BLaER1 (cell line): ENCODE results near the gene LMLN.
"Not testable (repeated sequence)": the region's sequence is repeated elsewhere in the genome, so short reads cannot be mapped to it uniquely, and the experiment has no call there.

Experiments used
- H3K27ac ChIP-seq: shearing (Covaris generic); formaldehyde crosslinking; 2 replicates; pipeline ENCODE4 v1.8.1; 2022
- H3K27me3 ChIP-seq: shearing (Covaris generic); formaldehyde crosslinking; 2 replicates; pipeline ENCODE4 v1.8.1; 2022
- H3K36me3 ChIP-seq: shearing (Covaris generic); formaldehyde crosslinking; 2 replicates; pipeline ENCODE4 v1.8.1; 2022
- H3K4me1 ChIP-seq: shearing (Covaris generic); formaldehyde crosslinking; 2 replicates; pipeline ENCODE4 v1.8.1; 2022
- H3K4me2 ChIP-seq: shearing (Covaris generic); formaldehyde crosslinking; 2 replicates; pipeline ENCODE4 v1.8.1; 2022
- H3K4me3 ChIP-seq: shearing (Covaris generic); formaldehyde crosslinking; 2 replicates; pipeline ENCODE4 v1.8.1; 2022
- H3K9ac ChIP-seq: shearing (Covaris generic); formaldehyde crosslinking; 2 replicates; pipeline ENCODE4 v1.8.1; 2022
- H3K9me3 ChIP-seq: shearing (Covaris generic); formaldehyde crosslinking; 2 replicates; pipeline ENCODE4 v1.8.1; 2022
- H4K20me1 ChIP-seq: shearing (Covaris generic); formaldehyde crosslinking; 2 replicates; pipeline ENCODE4 v1.8.1; 2022
- Cebpa-rat ChIP-seq: shearing (Covaris generic); IDR thresholded peaks from 2 replicates; pipeline ENCODE4 v1.8.1; 2022

Gene LMLN

GRCh38 chr3:197956626-197956988 lies 3.4 kb upstream of the LMLN start:
- Histone ChIP-seq H3K36me3 (peaks cover 61% of the 10 kb centered on the region), H4K20me1 (peaks cover 60% of the 10 kb centered on the region), H3K4me2 (no peak overlapping the region), H3K27ac (no peak overlapping the region), H3K27me3 (no peaks in the 10 kb centered on the region), H3K9me3 (no peaks in the 10 kb centered on the region), H3K4me3 (no peak overlapping the region), H3K4me1 (peaks cover 61% of the 10 kb centered on the region), H3K9ac (no peak overlapping the region)
- no peak for TF ChIP-seq Cebpa-rat

GRCh38 chr3:197957790-197958133 lies 2.3 kb upstream of the LMLN start:
- H3K36me3 ChIP-seq: peaks cover 49% of the 10 kb centered on the region
- no peaks in the 10 kb centered on the region for H3K27me3 ChIP-seq
- no peak overlapping the region for H3K27ac ChIP-seq
- TF ChIP-seq Cebpa-rat: no peak
- no peak overlapping the region for H3K9ac ChIP-seq
- no peak overlapping the region for H3K4me2 ChIP-seq
- H3K4me1 ChIP-seq: peaks cover 51% of the 10 kb centered on the region
- H4K20me1 ChIP-seq: peaks cover 49% of the 10 kb centered on the region
- H3K4me3 ChIP-seq: no peak overlapping the region
- no peaks in the 10 kb centered on the region for H3K9me3 ChIP-seq

- H3K9me3 ChIP-seq: no peaks in the 10 kb centered on the region
- H4K20me1 ChIP-seq: peaks cover 43% of the 10 kb centered on the region
- peaks cover 46% of the 10 kb centered on the region for H3K4me1 ChIP-seq
- H3K4me3 ChIP-seq: no peak overlapping the region
- TF ChIP-seq Cebpa-rat: no peak
- H3K9ac ChIP-seq: no peak overlapping the region
- no peaks in the 10 kb centered on the region for H3K27me3 ChIP-seq
- H3K36me3 ChIP-seq: peaks cover 43% of the 10 kb centered on the region
- no peak overlapping the region for H3K27ac ChIP-seq
- H3K4me2 ChIP-seq: no peak overlapping the region
These were observed 1.7 kb upstream of the LMLN start for GRCh38 chr3:197958346-197958745.

GRCh38 chr3:197958848-197959247 lies 1.2 kb upstream of the LMLN start:
- peak overlapping the region; percentile 95; the same call in 1 of the 2 replicates for H3K4me2 ChIP-seq
- H3K27me3 ChIP-seq, H3K9me3 ChIP-seq, H3K27ac ChIP-seq, H3K4me3 ChIP-seq, H3K9ac ChIP-seq: not testable (repeated sequence)
- H3K36me3 ChIP-seq: peaks cover 38% of the 10 kb centered on the region
- H3K4me1 ChIP-seq: peaks cover 41% of the 10 kb centered on the region
- peaks cover 38% of the 10 kb centered on the region for H4K20me1 ChIP-seq

GRCh38 chr3:197959500-197959890 lies 522 bp upstream of the LMLN start:
- no peak for TF ChIP-seq Cebpa-rat
- Histone ChIP-seq H3K9ac (peak overlapping the region; percentile 21; the same call in 1 of the 2 replicates), H3K36me3 (peaks cover 32% of the 10 kb centered on the region), H3K27me3 (no peaks in the 10 kb centered on the region), H3K4me1 (peaks cover 38% of the 10 kb centered on the region), H3K4me2 (peak overlapping the region; percentile 95), H3K27ac (no peak overlapping the region), H3K9me3 (no peaks in the 10 kb centered on the region), H4K20me1 (peaks cover 31% of the 10 kb centered on the region), H3K4me3 (peak overlapping the region; percentile 80)

GRCh38 chr3:197960694-197961581 lies 921 bp downstream of the LMLN start:
- Histone ChIP-seq H3K27ac (peak overlapping the region; percentile 39), H3K36me3 (peaks cover 18% of the 10 kb centered on the region), H3K9me3 (peaks cover 6% of the 10 kb centered on the region; the same call in 1 of the 2 replicates), H3K4me3 (peak overlapping the region; percentile 80), H3K27me3 (no peaks in the 10 kb centered on the region), H3K4me1 (peaks cover 38% of the 10 kb centered on the region), H4K20me1 (peaks cover 17% of the 10 kb centered on the region), H3K9ac (peak overlapping the region; percentile 74), H3K4me2 (peak overlapping the region; percentile 95)
- TF ChIP-seq Cebpa-rat: no peak

GRCh38 chr3:197961582-197961945 lies 1.5 kb downstream of the LMLN start:
- Histone ChIP-seq H3K9ac (no peak overlapping the region), H3K9me3 (peaks cover 12% of the 10 kb centered on the region), H4K20me1 (peaks cover 11% of the 10 kb centered on the region), H3K4me1 (peaks cover 38% of the 10 kb centered on the region), H3K27ac (no peak overlapping the region), H3K4me2 (peak overlapping the region; percentile 95), H3K36me3 (peaks cover 11% of the 10 kb centered on the region), H3K27me3 (no peaks in the 10 kb centered on the region), H3K4me3 (no peak overlapping the region)
- no peak for TF ChIP-seq Cebpa-rat

GRCh38 chr3:197963019-197963637 lies 3.1 kb downstream of the LMLN start:
- H4K20me1 ChIP-seq: no peaks in the 10 kb centered on the region
- no peak overlapping the region for H3K27ac ChIP-seq
- no peak overlapping the region for H3K9ac ChIP-seq
- H3K4me3 ChIP-seq: no peak overlapping the region
- no peaks in the 10 kb centered on the region for H3K36me3 ChIP-seq
- peaks cover 31% of the 10 kb centered on the region for H3K4me1 ChIP-seq
- peaks cover 28% of the 10 kb centered on the region for H3K9me3 ChIP-seq
- H3K27me3 ChIP-seq: no peaks in the 10 kb centered on the region
- no peak overlapping the region for H3K4me2 ChIP-seq
- no peak for TF ChIP-seq Cebpa-rat

- H4K20me1 ChIP-seq: not testable (repeated sequence)
These were observed 7.4 kb downstream of the LMLN start for GRCh38 chr3:197967337-197967989.

GRCh38 chr3:197970588-197970987 lies 10.6 kb downstream of the LMLN start:
- Histone ChIP-seq H3K4me3 (no peak overlapping the region), H3K36me3 (no peaks in the 10 kb centered on the region), H3K27me3 (no peaks in the 10 kb centered on the region), H3K27ac (no peak overlapping the region), H4K20me1 (no peaks in the 10 kb centered on the region), H3K4me2 (no peak overlapping the region), H3K9ac (no peak overlapping the region), H3K9me3 (peaks cover 45% of the 10 kb centered on the region), H3K4me1 (no peaks in the 10 kb centered on the region)
- TF ChIP-seq Cebpa-rat: no peak

More at GRCh38 chr3:197967337-197967989, 7.4 kb downstream of the LMLN start:
- H3K9me3 ChIP-seq: peaks cover 43% of the 10 kb centered on the region
- H3K4me3 ChIP-seq, H3K9ac ChIP-seq, H3K27me3 ChIP-seq, H3K36me3 ChIP-seq, H3K27ac ChIP-seq, H3K4me1 ChIP-seq, H3K4me2 ChIP-seq: not testable (repeated sequence)
